IMR-90 (cell line): ENCODE measurements around the gene CPNE4. TPM values are rescaled to one million over a fixed set of nuclear protein-coding genes. Genes with fewer than 3 reads are reported as not detected.

Experiments
- ATAC-seq: fragments of 200-7000 bp; cut with Tn5 transposase; 2 replicates; pipeline ENCODE4 v1.9.1; 2020; ENCODE audit warnings: low read depth, mild to moderate bottlenecking, moderate library complexity
- BruUV-seq: library from RNA; stranded (reverse); fragments of 400-500 nt; replicated peaks from 2 replicates; lab custom pipeline; 2021; lab: Mats Ljungman, UMichigan
- CTCF ChIA-PET: fragments of 300-600 bp; formaldehyde crosslinking; extraction: SDS; loops from one replicate; lab custom pipeline; 2021; ENCODE audit warnings: antibody characterized with exemption; lab: Yijun Ruan, JAX
- POLR2A ChIA-PET: fragments of 300-600 bp; sonication (Branson Sonifier 250); formaldehyde crosslinking; loops from one replicate; lab custom pipeline; 2022; ENCODE audit warnings: antibody characterized with exemption; ENCODE audit not compliant: unreplicated experiment; lab: Charles Lee
- DNase-seq: peaks from one replicate; pipeline ENCODE4 v3.0.0; 2013
- H2AFZ ChIP-seq: replicated peaks from 2 replicates; pipeline ENCODE3; 2013; ENCODE audit warnings: low read length, mild to moderate bottlenecking; ENCODE audit not compliant: poor library complexity
- H2AK5ac ChIP-seq: 2 replicates; pipeline ENCODE4 v1.6.1; 2013; ENCODE audit warnings: low read depth, low read length, inconsistent platforms
- H2AK9ac ChIP-seq: replicated peaks from 2 replicates; pipeline ENCODE3; 2013; ENCODE audit warnings: mild to moderate bottlenecking, low read depth, low read length, moderate library complexity; ENCODE audit not compliant: poor library complexity
- H2BK120ac ChIP-seq: 2 replicates; pipeline ENCODE4 v1.6.1; 2013; ENCODE audit warnings: low read depth, low read length, inconsistent platforms
- H2BK15ac ChIP-seq: 3 replicates; pipeline ENCODE4 v1.6.1; 2013; ENCODE audit warnings: low read depth, low read length, inconsistent platforms
- H2BK20ac ChIP-seq: 2 replicates; pipeline ENCODE4 v1.6.1; 2013; ENCODE audit warnings: low read depth, mild to moderate bottlenecking, inconsistent platforms, low read length, moderate library complexity
- H2BK5ac ChIP-seq: 2 replicates; pipeline ENCODE4 v1.6.1; 2013; ENCODE audit warnings: mild to moderate bottlenecking, low read depth, low read length, inconsistent platforms; ENCODE audit not compliant: poor library complexity, severe bottlenecking
- H3K14ac ChIP-seq: replicated peaks from 2 replicates; pipeline ENCODE4 v1.6.1; 2013; ENCODE audit warnings: low read depth, low read length, inconsistent platforms
- H3K18ac ChIP-seq: 2 replicates; pipeline ENCODE4 v1.6.1; 2013; ENCODE audit warnings: low read depth, low read length, control low read depth
- H3K23ac ChIP-seq: 2 replicates; pipeline ENCODE4 v1.6.1; 2013; ENCODE audit warnings: low read depth, low read length, inconsistent platforms
- H3K27ac ChIP-seq: 2 replicates; pipeline ENCODE4 v1.5.1; 2013; ENCODE audit warnings: mild to moderate bottlenecking, control low read depth, low read length; ENCODE audit not compliant: insufficient read depth
- H3K27me3 ChIP-seq: 2 replicates; pipeline ENCODE4 v1.6.1; 2013; ENCODE audit warnings: low read length; ENCODE audit not compliant: control insufficient read depth, insufficient read depth
- H3K36me3 ChIP-seq: 2 replicates; pipeline ENCODE4 v1.6.1; 2013; ENCODE audit warnings: low read length, mixed read lengths; ENCODE audit not compliant: control insufficient read depth, insufficient read depth
- H3K4ac ChIP-seq: 2 replicates; pipeline ENCODE4 v1.6.1; 2013; ENCODE audit warnings: low read depth, low read length, inconsistent platforms
- H3K4me1 ChIP-seq: 2 replicates; pipeline ENCODE4 v1.6.1; 2013; ENCODE audit warnings: low read length, mixed read lengths; ENCODE audit not compliant: control insufficient read depth, insufficient read depth
- H3K4me2 ChIP-seq: 2 replicates; pipeline ENCODE4 v1.6.1; 2013; ENCODE audit warnings: low read depth, mild to moderate bottlenecking, control low read depth, low read length, moderate library complexity
- H3K4me3 ChIP-seq: 2 replicates; pipeline ENCODE4 v1.5.1; 2013; ENCODE audit warnings: low read depth, mild to moderate bottlenecking, control low read depth, low read length, moderate library complexity; ENCODE audit not compliant: insufficient read depth
- H3K56ac ChIP-seq: 2 replicates; pipeline ENCODE4 v1.6.1; 2013; ENCODE audit warnings: low read length, inconsistent platforms; ENCODE audit not compliant: insufficient read depth; ENCODE audit errors: extremely low read depth
- H3K79me1 ChIP-seq, 2 experiments: 2 replicates each; pipeline ENCODE4 v1.6.1; 2013; ENCODE audit warnings: low read length in 2 of 2, inconsistent platforms in 1 of 2, low read depth in 1 of 2
- H3K9ac ChIP-seq: 2 replicates; pipeline ENCODE4 v1.6.1; 2013; ENCODE audit warnings: low read depth, low read length, control low read depth
- H3K9me1 ChIP-seq: 2 replicates; pipeline ENCODE4 v1.6.1; 2013; ENCODE audit warnings: low read length, inconsistent platforms; ENCODE audit not compliant: insufficient read depth
- H3K9me3 ChIP-seq: 2 replicates; pipeline ENCODE4 v1.6.1; 2013; ENCODE audit warnings: low read length; ENCODE audit not compliant: control insufficient read depth, insufficient read depth
- H4K20me1 ChIP-seq: 2 replicates; pipeline ENCODE4 v1.6.1; 2013; ENCODE audit warnings: low read length, inconsistent platforms; ENCODE audit not compliant: insufficient read depth
- H4K5ac ChIP-seq: 2 replicates; pipeline ENCODE4 v1.6.1; 2013; ENCODE audit warnings: mild to moderate bottlenecking, low read depth, low read length, control low read depth
- H4K8ac ChIP-seq, 2 experiments: 2 replicates each; pipeline ENCODE4 v1.6.1; 2013; ENCODE audit warnings: low read depth in 2 of 2, low read length in 2 of 2, control low read depth in 1 of 2, inconsistent platforms in 1 of 2
- H4K91ac ChIP-seq: 2 replicates; pipeline ENCODE4 v1.6.1; 2013; ENCODE audit warnings: low read depth, low read length, inconsistent platforms; ENCODE audit not compliant: insufficient read depth
- BHLHE40 ChIP-seq: fragments of 150-350 bp; IDR thresholded peaks from 2 replicates; pipeline ENCODE4 v1.6.1; 2016; ENCODE audit warnings: mild to moderate bottlenecking, low read depth, low read length
- CEBPB ChIP-seq: IDR thresholded peaks from 2 replicates; pipeline ENCODE4 v1.6.1; 2012; ENCODE audit warnings: low read depth, low read length, improper control_type of control experiment
- CHD1 ChIP-seq: IDR thresholded peaks from 2 replicates; pipeline ENCODE4 v1.6.1; 2012; ENCODE audit warnings: low read depth, low read length, improper control_type of control experiment
- FOS ChIP-seq: fragments of 150-350 bp; IDR thresholded peaks from 2 replicates; pipeline ENCODE4 v1.6.1; 2016; ENCODE audit warnings: low read depth, low read length
- MAFK ChIP-seq: IDR thresholded peaks from 2 replicates; pipeline ENCODE4 v1.6.1; 2012; ENCODE audit warnings: low read depth, low read length, improper control_type of control experiment
- MAZ ChIP-seq: IDR thresholded peaks from 2 replicates; pipeline ENCODE4 v1.6.1; 2012; ENCODE audit warnings: low read depth, mild to moderate bottlenecking, low read length, improper control_type of control experiment, moderate library complexity, borderline replicate concordance
- MXI1 ChIP-seq: IDR thresholded peaks from 2 replicates; pipeline ENCODE4 v1.6.1; 2012; ENCODE audit warnings: low read depth, mild to moderate bottlenecking, low read length, moderate library complexity, borderline replicate concordance
- NFE2L2 ChIP-seq: fragments of 150-350 bp; IDR thresholded peaks from 2 replicates; pipeline ENCODE4 v1.6.1; 2016; ENCODE audit warnings: low read depth, mild to moderate bottlenecking, low read length
- POLR2A ChIP-seq: IDR thresholded peaks from 2 replicates; pipeline ENCODE4 v1.6.1; 2012; ENCODE audit warnings: mild to moderate bottlenecking, low read depth, low read length
- RAD21 ChIP-seq: IDR thresholded peaks from 2 replicates; pipeline ENCODE4 v1.6.1; 2012; ENCODE audit warnings: low read length, improper control_type of control experiment
- RCOR1 ChIP-seq: IDR thresholded peaks from 2 replicates; pipeline ENCODE4 v1.6.1; 2012; ENCODE audit warnings: mild to moderate bottlenecking, low read length, improper control_type of control experiment; ENCODE audit not compliant: insufficient replicate concordance
- RFX5 ChIP-seq: IDR thresholded peaks from 2 replicates; pipeline ENCODE4 v1.8.0; 2012; ENCODE audit warnings: low read depth, mild to moderate bottlenecking, low read length, moderate library complexity
- SMC3 ChIP-seq: fragments of 150-350 bp; IDR thresholded peaks from 2 replicates; pipeline ENCODE4 v1.6.1; 2016; ENCODE audit warnings: low read depth, mild to moderate bottlenecking, antibody characterized with exemption, low read length, moderate library complexity
- WGBS, 2 experiments: methylation state at CpG; one replicate each; pipeline versions ENCODE4 v1.1.5 to v1.1.7; 2013; ENCODE audit warnings: missing lambda C conversion rate in 2 of 2; ENCODE audit not compliant: insufficient read length in 1 of 2; ENCODE audit errors: extremely low coverage in 2 of 2; 5-methylcytosine and 5-hydroxymethylcytosine counted together
- dilution Hi-C: fragments of 300-500 bp; cut with HindIII; formaldehyde crosslinking; loops from one replicate; pipeline ENCODE4 v1.14.3; 2018; ENCODE audit warnings: low sequenced_read_pairs; ENCODE audit not compliant: unreplicated experiment
- in situ Hi-C: fragments of 300-500 bp; cut with MboI; formaldehyde crosslinking; loops from 3 replicates; pipeline ENCODE4 v1.14.3; 2019; ENCODE audit warnings: low sequenced_read_pairs, inconsistent platforms, mixed read lengths
- intact Hi-C: fragments of 100-400 bp; cut with micrococcal nuclease; formaldehyde crosslinking; loops from 2 replicates; pipeline ENCODE4 v1.10.0; 2022
- polyA plus RNA-seq, 3 experiments: library from polyadenylated mRNA; depleted of rRNA; stranded (reverse); fragments of >200 nt; gene quantifications; 2 replicates each; pipeline ENCODE4 v1.2.3, GENCODE V29; 2012; ENCODE audit warnings: low replicate concordance in 1 of 3
- total RNA-seq: library from RNA; depleted of rRNA; stranded (reverse); fragments of >200 nt; gene quantifications from 2 replicates; pipeline ENCODE4 v1.2.3, GENCODE V29; 2012
- TF ChIP-seq, protein P1 (sequence below): fragments of 150-350 bp; IDR thresholded peaks from 2 replicates; pipeline ENCODE4 v1.6.1; 2017; ENCODE audit warnings: mild to moderate bottlenecking, antibody characterized with exemption, low read length, low read depth
- TF ChIP-seq, protein P2 (sequence below): fragments of 150-350 bp; IDR thresholded peaks from 2 replicates; pipeline ENCODE4 v1.6.1; 2016; ENCODE audit warnings: low read depth, mild to moderate bottlenecking, low read length, moderate library complexity, borderline replicate concordance
- TF ChIP-seq, protein P3 (sequence below): conservative IDR thresholded peaks from 2 replicates; pipeline ENCODE4 v1.5.1; 2012; ENCODE audit warnings: mild to moderate bottlenecking, low read depth, low read length, improper control_type of control experiment

Gene CPNE4
- total and polyA plus RNA-seq, 2 of the 4 experiments (the other 2 are of a cell fraction): not detected

DNA sequence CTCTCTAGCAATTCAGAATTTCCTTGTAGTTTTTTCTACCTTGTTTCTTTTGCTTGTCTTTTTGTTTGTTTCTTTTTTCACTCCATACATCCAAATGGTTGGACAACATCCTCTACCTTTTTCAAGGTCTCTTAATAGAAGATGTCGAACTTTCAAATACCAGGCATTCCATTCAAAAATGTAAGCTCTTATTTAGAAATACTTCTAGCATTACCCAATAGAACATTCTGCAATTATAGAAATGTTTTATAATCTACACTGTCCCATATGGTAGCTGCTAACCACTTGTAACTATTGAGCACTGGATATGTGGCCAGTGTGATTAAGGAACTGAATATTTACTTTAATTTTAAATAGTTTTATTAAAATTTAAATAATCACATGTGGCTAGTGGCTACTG, 335.8 kb downstream of the CPNE4 start:
- Histone ChIP-seq H2AK9ac (no peak overlapping the region), H3K14ac (no peak overlapping the region), H3K4me3 (no peak overlapping the region), H3K36me3 (no peaks in the 10 kb centered on the region), H2BK20ac (no peak overlapping the region), H3K56ac (no peak overlapping the region), H3K9me1 (no peaks in the 10 kb centered on the region), H3K4me1 (no peaks in the 10 kb centered on the region), H3K23ac (no peak overlapping the region), H2AK5ac (no peak overlapping the region), H3K4ac (no peak overlapping the region), H4K5ac (no peak overlapping the region), H3K79me1 (no peaks in the 10 kb centered on the region), H3K27me3 (no peaks in the 10 kb centered on the region), H4K20me1 (no peaks in the 10 kb centered on the region), H2BK15ac (no peak overlapping the region), H2BK120ac (no peak overlapping the region), H3K9ac (no peak overlapping the region), H3K18ac (no peak overlapping the region), H3K27ac (no peak overlapping the region), H2AFZ (no peak overlapping the region), H4K8ac (no peak overlapping the region), H4K91ac (no peak overlapping the region), H3K9me3 (no peaks in the 10 kb centered on the region), H3K4me2 (no peak overlapping the region), H2BK5ac (no peak overlapping the region)
- WGBS, 2 experiments: no CpG with 5 or more reads among the region's 1 CpG
- ATAC-seq: no peak
- TF ChIP-seq MAFK (no peak), CHD1 (no peak), NFE2L2 (no peak), RFX5 (no peak), MAZ (no peak), BHLHE40 (no peak), RAD21 (no peak), POLR2A (no peak), MXI1 (no peak), FOS (no peak), SMC3 (no peak), CEBPB (no peak), RCOR1 (no peak)
- TF ChIP-seq, protein P1, sequence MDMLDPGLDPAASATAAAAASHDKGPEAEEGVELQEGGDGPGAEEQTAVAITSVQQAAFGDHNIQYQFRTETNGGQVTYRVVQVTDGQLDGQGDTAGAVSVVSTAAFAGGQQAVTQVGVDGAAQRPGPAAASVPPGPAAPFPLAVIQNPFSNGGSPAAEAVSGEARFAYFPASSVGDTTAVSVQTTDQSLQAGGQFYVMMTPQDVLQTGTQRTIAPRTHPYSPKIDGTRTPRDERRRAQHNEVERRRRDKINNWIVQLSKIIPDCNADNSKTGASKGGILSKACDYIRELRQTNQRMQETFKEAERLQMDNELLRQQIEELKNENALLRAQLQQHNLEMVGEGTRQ: no peak
- TF ChIP-seq, protein P2, sequence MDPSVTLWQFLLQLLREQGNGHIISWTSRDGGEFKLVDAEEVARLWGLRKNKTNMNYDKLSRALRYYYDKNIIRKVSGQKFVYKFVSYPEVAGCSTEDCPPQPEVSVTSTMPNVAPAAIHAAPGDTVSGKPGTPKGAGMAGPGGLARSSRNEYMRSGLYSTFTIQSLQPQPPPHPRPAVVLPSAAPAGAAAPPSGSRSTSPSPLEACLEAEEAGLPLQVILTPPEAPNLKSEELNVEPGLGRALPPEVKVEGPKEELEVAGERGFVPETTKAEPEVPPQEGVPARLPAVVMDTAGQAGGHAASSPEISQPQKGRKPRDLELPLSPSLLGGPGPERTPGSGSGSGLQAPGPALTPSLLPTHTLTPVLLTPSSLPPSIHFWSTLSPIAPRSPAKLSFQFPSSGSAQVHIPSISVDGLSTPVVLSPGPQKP: no peak
- TF ChIP-seq, protein P3, sequence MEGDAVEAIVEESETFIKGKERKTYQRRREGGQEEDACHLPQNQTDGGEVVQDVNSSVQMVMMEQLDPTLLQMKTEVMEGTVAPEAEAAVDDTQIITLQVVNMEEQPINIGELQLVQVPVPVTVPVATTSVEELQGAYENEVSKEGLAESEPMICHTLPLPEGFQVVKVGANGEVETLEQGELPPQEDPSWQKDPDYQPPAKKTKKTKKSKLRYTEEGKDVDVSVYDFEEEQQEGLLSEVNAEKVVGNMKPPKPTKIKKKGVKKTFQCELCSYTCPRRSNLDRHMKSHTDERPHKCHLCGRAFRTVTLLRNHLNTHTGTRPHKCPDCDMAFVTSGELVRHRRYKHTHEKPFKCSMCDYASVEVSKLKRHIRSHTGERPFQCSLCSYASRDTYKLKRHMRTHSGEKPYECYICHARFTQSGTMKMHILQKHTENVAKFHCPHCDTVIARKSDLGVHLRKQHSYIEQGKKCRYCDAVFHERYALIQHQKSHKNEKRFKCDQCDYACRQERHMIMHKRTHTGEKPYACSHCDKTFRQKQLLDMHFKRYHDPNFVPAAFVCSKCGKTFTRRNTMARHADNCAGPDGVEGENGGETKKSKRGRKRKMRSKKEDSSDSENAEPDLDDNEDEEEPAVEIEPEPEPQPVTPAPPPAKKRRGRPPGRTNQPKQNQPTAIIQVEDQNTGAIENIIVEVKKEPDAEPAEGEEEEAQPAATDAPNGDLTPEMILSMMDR: no peak
- intact Hi-C loops: no loop called here
- POLR2A ChIA-PET: interaction anchor here (0.7 kb wide), 1 partner anchor 472 kb away, joined by 32 read pairs; no protein-coding TSS in a partner anchor
- CTCF ChIA-PET: interaction anchor here (0.7 kb wide), 1 partner anchor 10 kb away, joined by 3 read pairs; no protein-coding TSS in a partner anchor
- DNase-seq: no peak
- in situ Hi-C loops: no loop called here
- dilution Hi-C loops: no loop called here
- BruUV-seq: no TSS peak
